ENCODE results near the gene RASGRP2.

DNA sequence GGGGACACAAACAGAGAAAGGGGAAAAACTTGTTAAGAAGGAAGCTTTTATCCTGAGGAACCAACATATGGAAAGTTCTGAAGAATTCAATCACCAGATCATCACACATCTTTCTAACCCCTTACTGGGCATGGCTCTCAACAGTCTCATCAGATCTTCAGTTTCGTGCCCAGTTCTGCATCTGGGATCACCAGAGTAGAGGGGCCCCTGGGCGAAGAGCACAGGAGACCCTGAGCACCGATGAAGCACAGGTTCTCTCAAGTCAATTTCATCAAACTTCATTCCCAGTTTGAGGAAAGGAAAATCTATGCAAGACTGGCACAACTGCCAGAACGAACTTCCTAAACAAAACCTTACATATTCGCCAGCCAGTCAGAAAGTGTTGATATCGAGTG is 24.4 kb upstream of the RASGRP2 start:
- TF ChIP-seq POLR2A (IDR thresholded peaks at IDR 0.05; ENCODE audit: low read depth, low read length) (peak; percentile 2; the same call in 1 of the 2 replicates), SPI1 (IDR thresholded peaks at IDR 0.05; ENCODE audit: low read depth, low read length) (no peak)
